GM18526 (cell line): ENCODE measurements around the gene BTBD18.

Experiments used
- POLR2A ChIP-seq: IDR thresholded peaks from 3 replicates; pipeline ENCODE4 v1.6.1; 2011; ENCODE audit not compliant: insufficient read length; ENCODE audit errors: extremely low read depth

Gene BTBD18

DNA sequence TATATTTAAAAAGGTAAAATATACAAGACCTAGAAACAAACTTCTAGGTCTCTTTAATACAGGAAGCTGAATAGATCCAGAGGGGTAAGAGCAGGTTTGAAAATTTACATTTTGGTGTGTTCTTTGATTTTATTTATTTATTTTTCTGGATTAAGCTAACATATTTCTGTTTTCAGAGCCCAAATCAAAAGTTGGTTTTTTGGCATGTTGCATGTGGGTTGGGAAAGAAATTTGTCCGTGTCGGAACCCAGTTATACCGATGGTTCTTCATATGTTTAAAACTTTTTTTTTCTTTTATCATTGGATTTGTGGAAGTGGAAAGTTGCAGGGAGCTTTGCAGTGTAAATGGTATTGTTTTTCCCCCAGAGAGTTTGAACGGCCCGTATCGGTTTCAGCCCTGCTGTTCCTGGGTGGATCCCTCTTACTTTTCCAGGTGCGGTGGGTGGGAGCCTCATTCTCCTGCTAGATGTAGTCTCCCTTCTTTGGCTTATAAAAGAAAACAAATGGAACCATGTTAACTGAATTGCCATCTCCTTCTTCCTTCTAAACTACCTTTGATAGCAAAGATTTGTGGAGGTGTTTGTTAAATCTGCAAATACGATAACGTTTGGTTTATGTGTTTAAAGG lies 10.7 kb upstream of the BTBD18 start:
- no peak for TF ChIP-seq POLR2A

GRCh38 chr11:57761301-57762234 lies 9.9 kb upstream of the BTBD18 start, which contains the start of gene CTNND1:
TSS of gene CTNND1 (plus strand) at chr11:57761802. CDS start at chr11:57791479, 29,677 bp downstream.
- peak; percentile 59 for TF ChIP-seq POLR2A

DNA sequence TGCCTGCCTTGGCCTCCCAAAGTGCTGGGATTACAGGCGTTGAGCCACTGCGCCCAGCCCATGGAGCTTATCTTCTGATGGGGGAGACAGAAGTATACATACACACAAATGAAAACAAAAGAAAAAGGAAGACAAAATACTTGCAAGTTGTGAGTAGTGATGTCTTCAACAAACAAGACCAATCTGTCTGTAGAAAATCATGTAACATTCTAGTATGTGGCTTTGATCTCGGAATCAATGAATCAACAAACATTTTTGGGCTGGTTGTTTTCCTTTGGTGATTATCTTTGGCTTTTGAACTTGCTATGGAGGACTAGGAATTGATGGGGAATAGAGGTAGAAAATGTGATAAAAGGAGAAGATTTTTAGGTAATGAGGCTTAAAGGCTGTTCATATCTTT lies 6.6 kb upstream of the BTBD18 start:
- no peak for TF ChIP-seq POLR2A

DNA sequence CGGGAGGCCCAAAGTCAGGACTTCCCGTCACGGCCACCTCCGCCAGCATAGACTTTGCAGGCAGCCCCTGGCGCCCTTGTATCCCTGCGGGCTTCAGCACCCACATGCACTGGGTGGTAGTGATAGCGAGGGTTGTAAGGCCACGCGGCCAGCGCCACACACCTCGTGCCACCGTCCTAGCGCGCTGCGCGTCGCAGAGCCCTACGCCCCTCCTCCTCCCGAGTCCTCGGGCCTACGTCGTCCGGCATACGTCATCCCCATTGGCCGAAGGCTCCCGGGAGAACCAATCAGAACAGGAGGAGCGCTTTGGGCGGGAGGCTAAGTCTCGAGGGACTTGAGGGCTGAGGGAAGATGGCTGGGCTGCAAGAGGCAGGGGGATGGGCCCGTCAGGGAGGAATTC lies 1.3 kb upstream of the BTBD18 start:
- no peak for TF ChIP-seq POLR2A

DNA sequence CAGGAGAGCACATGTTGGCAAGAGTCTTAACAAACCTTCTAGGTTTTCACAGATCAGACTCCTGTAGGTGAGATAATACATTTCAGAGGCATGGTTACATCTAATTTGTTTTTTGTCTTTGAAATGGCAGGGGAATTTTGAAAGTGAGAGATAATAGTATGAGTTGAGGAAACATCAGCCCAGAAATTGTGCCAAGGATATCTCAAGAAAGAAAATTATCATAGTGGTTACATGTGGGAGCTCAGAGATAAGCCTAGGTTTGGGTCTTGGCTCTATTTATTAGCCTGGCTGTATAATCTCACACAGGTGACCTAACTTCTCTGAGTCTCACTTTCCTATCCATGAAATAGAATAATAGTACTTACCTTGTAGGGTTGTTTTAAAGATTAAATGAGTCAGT lies 443 bp downstream of the BTBD18 start:
- TF ChIP-seq POLR2A: no peak

- TF ChIP-seq POLR2A: no peak
Observed at GRCh38 chr11:57746920-57747319, 4.7 kb downstream of the BTBD18 start.

DNA sequence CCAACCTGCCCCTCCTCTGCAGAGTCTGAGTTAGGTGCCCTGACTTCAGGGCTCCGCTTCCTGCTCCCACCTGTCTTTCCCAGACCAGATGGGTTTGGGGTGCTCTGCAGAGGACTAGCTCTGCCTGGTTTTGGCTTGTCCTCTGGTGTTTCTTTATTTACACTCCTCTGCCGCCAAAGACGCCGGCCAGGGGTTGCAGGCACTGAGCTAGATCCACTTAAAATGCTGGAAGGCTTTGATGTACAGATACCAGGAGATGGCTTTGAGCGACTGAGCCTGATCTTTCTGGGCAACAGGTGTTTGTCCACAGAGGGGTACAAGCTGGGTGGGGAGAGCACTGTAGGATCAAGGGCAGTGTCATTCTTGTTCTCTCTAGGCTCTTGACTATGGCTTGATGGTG lies 6.4 kb downstream of the BTBD18 start:
- TF ChIP-seq POLR2A: no peak

DNA sequence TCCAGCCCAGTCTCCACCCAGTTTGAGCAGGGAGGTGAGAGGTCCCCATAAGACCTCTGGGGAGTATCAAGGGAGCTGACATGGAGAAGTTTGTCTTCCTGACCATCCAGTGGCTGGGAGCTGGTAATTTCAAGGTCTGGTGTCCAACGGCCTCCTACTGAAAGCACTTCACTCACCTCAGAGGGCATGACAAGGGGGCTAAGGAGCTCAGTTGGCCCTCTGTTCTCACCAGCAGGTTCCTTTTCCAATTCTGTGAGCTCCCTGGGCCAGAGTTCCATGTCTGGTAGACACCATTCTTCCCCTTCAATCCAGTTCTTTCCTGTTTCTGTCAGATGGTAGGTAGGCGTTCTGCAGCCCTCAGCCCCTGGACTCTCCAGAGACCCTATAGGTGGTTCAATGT lies 7.3 kb downstream of the BTBD18 start:
- TF ChIP-seq POLR2A: peak; percentile 12

DNA sequence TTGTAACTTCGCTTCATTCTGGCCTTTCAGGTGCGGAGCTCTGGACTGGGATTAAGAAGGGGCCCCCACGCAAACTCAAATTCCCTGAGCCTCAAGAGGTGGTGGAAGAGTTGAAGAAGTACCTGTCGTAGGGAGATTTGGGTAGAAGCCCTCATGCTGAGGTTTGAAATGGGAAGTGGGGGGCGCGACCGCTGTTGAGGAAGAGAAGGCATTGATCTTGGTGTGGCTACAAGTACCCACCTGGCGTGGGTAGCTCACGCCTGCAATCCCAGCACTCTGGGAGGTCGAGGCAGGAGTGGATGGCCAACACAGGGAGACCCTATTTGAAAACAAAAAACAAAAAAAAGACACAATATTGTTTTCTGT lies 9.5 kb downstream of the BTBD18 start:
- no peak for TF ChIP-seq POLR2A

- peak; percentile 88 for TF ChIP-seq POLR2A
Observed at GRCh38 chr11:57741132-57742086, 10.2 kb downstream of the BTBD18 start, which contains the start of gene SELENOH. TSS of gene SELENOH (plus strand) at chr11:57741491. CDS start at chr11:57741596, 105 bp downstream.

GRCh38 chr11:57735619-57736298 lies 15.9 kb downstream of the BTBD18 start:
- no peak for TF ChIP-seq POLR2A

GRCh38 chr11:57732661-57733060 lies 19.0 kb downstream of the BTBD18 start:
- TF ChIP-seq POLR2A: no peak

GRCh38 chr11:57729479-57729878 lies 22.1 kb downstream of the BTBD18 start:
- no peak for TF ChIP-seq POLR2A

DNA sequence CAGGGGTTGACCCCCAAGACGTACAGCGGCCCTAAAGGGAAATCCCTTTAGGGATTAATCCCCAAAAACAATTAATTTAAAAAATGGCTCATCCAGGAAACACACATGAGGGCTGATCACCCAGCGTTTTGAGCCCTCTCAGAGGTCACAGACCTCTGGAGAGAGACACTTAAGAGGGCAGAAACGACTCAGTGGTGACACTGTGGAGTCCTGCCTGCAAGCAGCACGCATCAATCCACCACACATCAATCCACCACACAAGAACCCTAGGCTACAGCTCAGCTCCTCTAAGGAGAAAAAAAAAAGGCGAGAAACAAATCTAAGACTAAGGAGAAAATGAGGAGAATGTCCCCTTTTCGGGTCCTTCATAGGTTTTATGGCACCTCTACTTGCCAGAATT lies 22.8 kb downstream of the BTBD18 start:
- no peak for TF ChIP-seq POLR2A

- TF ChIP-seq POLR2A: no peak
Observed at GRCh38 chr11:57727185-57727584, 24.4 kb downstream of the BTBD18 start.
